NCI-H1048 (cell line): ENCODE measurements around the gene FOXP4.

ENCODE experiments used
- DNase-seq: peaks from one replicate; lab custom pipeline; 2025; lab: John Stamatoyannopoulos, UW

Gene FOXP4

GRCh38 chr6:41626022-41626421, 79.8 kb downstream of the FOXP4 start:
- DNase-seq = no peak

- no peak for DNase-seq
Observed at GRCh38 chr6:41626917-41627316, 80.7 kb downstream of the FOXP4 start.

- no peak for DNase-seq
Observed at GRCh38 chr6:41629128-41629527, 82.9 kb downstream of the FOXP4 start.

GRCh38 chr6:41630069-41630468, 83.9 kb downstream of the FOXP4 start:
- DNase-seq = no peak

- no peak for DNase-seq
Observed at GRCh38 chr6:41630946-41631345, 84.8 kb downstream of the FOXP4 start.

GRCh38 chr6:41633056-41633634, 87.0 kb downstream of the FOXP4 start:
- DNase-seq = no peak

- DNase-seq = no peak
Observed at GRCh38 chr6:41634657-41635056, 88.5 kb downstream of the FOXP4 start.

GRCh38 chr6:41635365-41635764, 89.2 kb downstream of the FOXP4 start:
- no peak for DNase-seq

- no peak for DNase-seq
Observed at GRCh38 chr6:41636833-41637193, 90.6 kb downstream of the FOXP4 start.

- DNase-seq = no peak
Observed at GRCh38 chr6:41637194-41638001, 91.2 kb downstream of the FOXP4 start.

- DNase-seq = no peak
Observed at GRCh38 chr6:41638002-41638934, 92.1 kb downstream of the FOXP4 start, which contains the start of gene MDFI. TSS of gene MDFI (plus strand) at chr6:41638468. CDS start at chr6:41638750, 282 bp downstream.

- no peak for DNase-seq
Observed at GRCh38 chr6:41638935-41639808, 93.0 kb downstream of the FOXP4 start.

- DNase-seq = no peak
Observed at GRCh38 chr6:41639809-41640371, 93.7 kb downstream of the FOXP4 start.

- no peak for DNase-seq
Observed at GRCh38 chr6:41640426-41640825, 94.2 kb downstream of the FOXP4 start.

- no peak for DNase-seq
Observed at GRCh38 chr6:41641352-41641925, 95.3 kb downstream of the FOXP4 start.

- DNase-seq = no peak
Observed at GRCh38 chr6:41642090-41642959, 96.1 kb downstream of the FOXP4 start.

GRCh38 chr6:41642960-41643898, 97.0 kb downstream of the FOXP4 start:
- no peak for DNase-seq

- DNase-seq = no peak
Observed at GRCh38 chr6:41643899-41644269, 97.7 kb downstream of the FOXP4 start.
